IMR-90 (cell line): ENCODE data around the gene GIMAP1. TPM values are rescaled to one million over a fixed set of nuclear protein-coding genes. Genes with fewer than 3 reads are reported as not detected.

ENCODE experiments used
- ATAC-seq: fragments of 200-7000 bp; cut with Tn5 transposase; 2 replicates; pipeline ENCODE4 v1.9.1; 2020; ENCODE audit warnings: low read depth, mild to moderate bottlenecking, moderate library complexity
- BruUV-seq: library from RNA; stranded (reverse); fragments of 400-500 nt; replicated peaks from 2 replicates; lab custom pipeline; 2021; lab: Mats Ljungman, UMichigan
- CTCF ChIA-PET: fragments of 300-600 bp; formaldehyde crosslinking; extraction: SDS; loops from one replicate; lab custom pipeline; 2021; ENCODE audit warnings: antibody characterized with exemption; lab: Yijun Ruan, JAX
- POLR2A ChIA-PET: fragments of 300-600 bp; sonication (Branson Sonifier 250); formaldehyde crosslinking; loops from one replicate; lab custom pipeline; 2022; ENCODE audit warnings: antibody characterized with exemption; ENCODE audit not compliant: unreplicated experiment; lab: Charles Lee
- DNase-seq: peaks from one replicate; pipeline ENCODE4 v3.0.0; 2013
- H2AFZ ChIP-seq: replicated peaks from 2 replicates; pipeline ENCODE3; 2013; ENCODE audit warnings: low read length, mild to moderate bottlenecking; ENCODE audit not compliant: poor library complexity
- H2AK5ac ChIP-seq: 2 replicates; pipeline ENCODE4 v1.6.1; 2013; ENCODE audit warnings: low read depth, low read length, inconsistent platforms
- H2AK9ac ChIP-seq: replicated peaks from 2 replicates; pipeline ENCODE3; 2013; ENCODE audit warnings: mild to moderate bottlenecking, low read depth, low read length, moderate library complexity; ENCODE audit not compliant: poor library complexity
- H2BK120ac ChIP-seq: 2 replicates; pipeline ENCODE4 v1.6.1; 2013; ENCODE audit warnings: low read depth, low read length, inconsistent platforms
- H2BK15ac ChIP-seq: 3 replicates; pipeline ENCODE4 v1.6.1; 2013; ENCODE audit warnings: low read depth, low read length, inconsistent platforms
- H2BK20ac ChIP-seq: 2 replicates; pipeline ENCODE4 v1.6.1; 2013; ENCODE audit warnings: low read depth, mild to moderate bottlenecking, inconsistent platforms, low read length, moderate library complexity
- H2BK5ac ChIP-seq: 2 replicates; pipeline ENCODE4 v1.6.1; 2013; ENCODE audit warnings: mild to moderate bottlenecking, low read depth, low read length, inconsistent platforms; ENCODE audit not compliant: poor library complexity, severe bottlenecking
- H3K14ac ChIP-seq: replicated peaks from 2 replicates; pipeline ENCODE4 v1.6.1; 2013; ENCODE audit warnings: low read depth, low read length, inconsistent platforms
- H3K18ac ChIP-seq: 2 replicates; pipeline ENCODE4 v1.6.1; 2013; ENCODE audit warnings: low read depth, low read length, control low read depth
- H3K23ac ChIP-seq: 2 replicates; pipeline ENCODE4 v1.6.1; 2013; ENCODE audit warnings: low read depth, low read length, inconsistent platforms
- H3K27ac ChIP-seq: 2 replicates; pipeline ENCODE4 v1.5.1; 2013; ENCODE audit warnings: mild to moderate bottlenecking, control low read depth, low read length; ENCODE audit not compliant: insufficient read depth
- H3K27me3 ChIP-seq: 2 replicates; pipeline ENCODE4 v1.6.1; 2013; ENCODE audit warnings: low read length; ENCODE audit not compliant: control insufficient read depth, insufficient read depth
- H3K36me3 ChIP-seq: 2 replicates; pipeline ENCODE4 v1.6.1; 2013; ENCODE audit warnings: low read length, mixed read lengths; ENCODE audit not compliant: control insufficient read depth, insufficient read depth
- H3K4ac ChIP-seq: 2 replicates; pipeline ENCODE4 v1.6.1; 2013; ENCODE audit warnings: low read depth, low read length, inconsistent platforms
- H3K4me1 ChIP-seq: 2 replicates; pipeline ENCODE4 v1.6.1; 2013; ENCODE audit warnings: low read length, mixed read lengths; ENCODE audit not compliant: control insufficient read depth, insufficient read depth
- H3K4me2 ChIP-seq: 2 replicates; pipeline ENCODE4 v1.6.1; 2013; ENCODE audit warnings: low read depth, mild to moderate bottlenecking, control low read depth, low read length, moderate library complexity
- H3K4me3 ChIP-seq: 2 replicates; pipeline ENCODE4 v1.5.1; 2013; ENCODE audit warnings: low read depth, mild to moderate bottlenecking, control low read depth, low read length, moderate library complexity; ENCODE audit not compliant: insufficient read depth
- H3K56ac ChIP-seq: 2 replicates; pipeline ENCODE4 v1.6.1; 2013; ENCODE audit warnings: low read length, inconsistent platforms; ENCODE audit not compliant: insufficient read depth; ENCODE audit errors: extremely low read depth
- H3K79me1 ChIP-seq, 2 experiments: 2 replicates each; pipeline ENCODE4 v1.6.1; 2013; ENCODE audit warnings: low read length in 2 of 2, inconsistent platforms in 1 of 2, low read depth in 1 of 2
- H3K9ac ChIP-seq: 2 replicates; pipeline ENCODE4 v1.6.1; 2013; ENCODE audit warnings: low read depth, low read length, control low read depth
- H3K9me1 ChIP-seq: 2 replicates; pipeline ENCODE4 v1.6.1; 2013; ENCODE audit warnings: low read length, inconsistent platforms; ENCODE audit not compliant: insufficient read depth
- H3K9me3 ChIP-seq: 2 replicates; pipeline ENCODE4 v1.6.1; 2013; ENCODE audit warnings: low read length; ENCODE audit not compliant: control insufficient read depth, insufficient read depth
- H4K20me1 ChIP-seq: 2 replicates; pipeline ENCODE4 v1.6.1; 2013; ENCODE audit warnings: low read length, inconsistent platforms; ENCODE audit not compliant: insufficient read depth
- H4K5ac ChIP-seq: 2 replicates; pipeline ENCODE4 v1.6.1; 2013; ENCODE audit warnings: mild to moderate bottlenecking, low read depth, low read length, control low read depth
- H4K8ac ChIP-seq, 2 experiments: 2 replicates each; pipeline ENCODE4 v1.6.1; 2013; ENCODE audit warnings: low read depth in 2 of 2, low read length in 2 of 2, control low read depth in 1 of 2, inconsistent platforms in 1 of 2
- H4K91ac ChIP-seq: 2 replicates; pipeline ENCODE4 v1.6.1; 2013; ENCODE audit warnings: low read depth, low read length, inconsistent platforms; ENCODE audit not compliant: insufficient read depth
- CEBPB ChIP-seq: IDR thresholded peaks from 2 replicates; pipeline ENCODE4 v1.6.1; 2012; ENCODE audit warnings: low read depth, low read length, improper control_type of control experiment
- CHD1 ChIP-seq: IDR thresholded peaks from 2 replicates; pipeline ENCODE4 v1.6.1; 2012; ENCODE audit warnings: low read depth, low read length, improper control_type of control experiment
- FOS ChIP-seq: fragments of 150-350 bp; IDR thresholded peaks from 2 replicates; pipeline ENCODE4 v1.6.1; 2016; ENCODE audit warnings: low read depth, low read length
- MAFK ChIP-seq: IDR thresholded peaks from 2 replicates; pipeline ENCODE4 v1.6.1; 2012; ENCODE audit warnings: low read depth, low read length, improper control_type of control experiment
- MXI1 ChIP-seq: IDR thresholded peaks from 2 replicates; pipeline ENCODE4 v1.6.1; 2012; ENCODE audit warnings: low read depth, mild to moderate bottlenecking, low read length, moderate library complexity, borderline replicate concordance
- NFE2L2 ChIP-seq: fragments of 150-350 bp; IDR thresholded peaks from 2 replicates; pipeline ENCODE4 v1.6.1; 2016; ENCODE audit warnings: low read depth, mild to moderate bottlenecking, low read length
- RAD21 ChIP-seq: IDR thresholded peaks from 2 replicates; pipeline ENCODE4 v1.6.1; 2012; ENCODE audit warnings: low read length, improper control_type of control experiment
- RCOR1 ChIP-seq: IDR thresholded peaks from 2 replicates; pipeline ENCODE4 v1.6.1; 2012; ENCODE audit warnings: mild to moderate bottlenecking, low read length, improper control_type of control experiment; ENCODE audit not compliant: insufficient replicate concordance
- SMC3 ChIP-seq: fragments of 150-350 bp; IDR thresholded peaks from 2 replicates; pipeline ENCODE4 v1.6.1; 2016; ENCODE audit warnings: low read depth, mild to moderate bottlenecking, antibody characterized with exemption, low read length, moderate library complexity
- WGBS, 2 experiments: methylation state at CpG; one replicate each; pipeline versions ENCODE4 v1.1.5 to v1.1.7; 2013; ENCODE audit warnings: missing lambda C conversion rate in 2 of 2; ENCODE audit not compliant: insufficient read length in 1 of 2; ENCODE audit errors: extremely low coverage in 2 of 2; 5-methylcytosine and 5-hydroxymethylcytosine counted together
- dilution Hi-C: fragments of 300-500 bp; cut with HindIII; formaldehyde crosslinking; loops from one replicate; pipeline ENCODE4 v1.14.3; 2018; ENCODE audit warnings: low sequenced_read_pairs; ENCODE audit not compliant: unreplicated experiment
- in situ Hi-C: fragments of 300-500 bp; cut with MboI; formaldehyde crosslinking; loops from 3 replicates; pipeline ENCODE4 v1.14.3; 2019; ENCODE audit warnings: low sequenced_read_pairs, inconsistent platforms, mixed read lengths
- intact Hi-C: fragments of 100-400 bp; cut with micrococcal nuclease; formaldehyde crosslinking; loops from 2 replicates; pipeline ENCODE4 v1.10.0; 2022
- polyA plus RNA-seq, 3 experiments: library from polyadenylated mRNA; depleted of rRNA; stranded (reverse); fragments of >200 nt; gene quantifications; 2 replicates each; pipeline ENCODE4 v1.2.3, GENCODE V29; 2012; ENCODE audit warnings: low replicate concordance in 1 of 3
- total RNA-seq: library from RNA; depleted of rRNA; stranded (reverse); fragments of >200 nt; gene quantifications from 2 replicates; pipeline ENCODE4 v1.2.3, GENCODE V29; 2012
- TF ChIP-seq, protein P1 (sequence below): conservative IDR thresholded peaks from 2 replicates; pipeline ENCODE4 v1.5.1; 2012; ENCODE audit warnings: mild to moderate bottlenecking, low read depth, low read length, improper control_type of control experiment
- TF ChIP-seq, protein P2 (sequence below): fragments of 150-350 bp; IDR thresholded peaks from 2 replicates; pipeline ENCODE4 v1.6.1; 2016; ENCODE audit warnings: low read depth, mild to moderate bottlenecking, low read length, moderate library complexity, borderline replicate concordance
- TF ChIP-seq, protein P3 (sequence below): fragments of 150-350 bp; IDR thresholded peaks from 2 replicates; pipeline ENCODE4 v1.6.1; 2017; ENCODE audit warnings: mild to moderate bottlenecking, antibody characterized with exemption, low read length, low read depth

The GIMAP1 gene
- total and polyA plus RNA-seq, 2 of the 4 experiments (the other 2 are of a cell fraction) = not detected

DNA sequence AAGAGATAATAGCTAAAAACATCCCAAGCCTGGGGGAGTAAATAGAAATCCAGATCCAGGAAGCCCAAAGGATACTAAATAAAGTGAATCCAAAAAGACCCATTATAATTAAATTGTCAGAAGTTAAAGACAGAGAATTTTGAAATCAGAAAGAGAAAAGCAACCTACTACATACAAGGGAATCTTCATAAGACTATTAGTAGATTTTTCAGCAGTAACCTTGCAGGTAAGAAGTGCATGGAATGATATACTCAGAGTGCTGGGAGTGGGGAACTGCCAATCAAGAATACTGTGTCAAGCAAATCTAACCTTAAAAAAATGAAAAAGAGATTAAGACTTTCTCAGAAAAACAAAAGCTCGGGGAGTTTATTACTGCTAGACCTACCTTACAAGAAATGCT, 13.2 kb upstream of the GIMAP1 start:
- Histone ChIP-seq H2AK9ac (no peak overlapping the region), H4K20me1 (no peaks in the 10 kb centered on the region), H3K9ac (no peak overlapping the region), H3K4me1 (no peaks in the 10 kb centered on the region), H3K14ac (no peak overlapping the region), H3K18ac (no peak overlapping the region), H3K36me3 (no peaks in the 10 kb centered on the region), H2BK15ac (no peak overlapping the region), H2BK20ac (no peak overlapping the region), H3K4me3 (no peak overlapping the region), H2AK5ac (no peak overlapping the region), H2AFZ (no peak overlapping the region), H3K9me3 (peaks cover 4% of the 10 kb centered on the region; the same call in 1 of the 2 replicates), H3K23ac (no peak overlapping the region), H4K8ac (no peak overlapping the region), H3K4me2 (no peak overlapping the region), H3K56ac (no peak overlapping the region), H2BK5ac (no peak overlapping the region), H4K5ac (no peak overlapping the region), H3K79me1 (no peaks in the 10 kb centered on the region), H4K91ac (no peak overlapping the region), H3K27ac (no peak overlapping the region), H3K27me3 (no peaks in the 10 kb centered on the region), H2BK120ac (no peak overlapping the region), H3K4ac (no peak overlapping the region), H3K9me1 (no peaks in the 10 kb centered on the region)
- ChIA-PET POLR2A (no interaction called here), CTCF (interaction anchor here (0.9 kb wide), 1 partner anchor 17 kb away, joined by 3 read pairs; no protein-coding TSS in a partner anchor)
- no CpG with 5 or more reads among the region's 1 CpG for WGBS, 2 experiments
- dilution Hi-C loops (no loop called here), in situ Hi-C loops (no loop called here), intact Hi-C loops (no loop called here)
- TF ChIP-seq RCOR1 (no peak), RAD21 (no peak), NFE2L2 (no peak), CEBPB (no peak), MXI1 (no peak), CHD1 (no peak), MAFK (no peak), SMC3 (no peak), FOS (no peak)
- TF ChIP-seq, protein P1, sequence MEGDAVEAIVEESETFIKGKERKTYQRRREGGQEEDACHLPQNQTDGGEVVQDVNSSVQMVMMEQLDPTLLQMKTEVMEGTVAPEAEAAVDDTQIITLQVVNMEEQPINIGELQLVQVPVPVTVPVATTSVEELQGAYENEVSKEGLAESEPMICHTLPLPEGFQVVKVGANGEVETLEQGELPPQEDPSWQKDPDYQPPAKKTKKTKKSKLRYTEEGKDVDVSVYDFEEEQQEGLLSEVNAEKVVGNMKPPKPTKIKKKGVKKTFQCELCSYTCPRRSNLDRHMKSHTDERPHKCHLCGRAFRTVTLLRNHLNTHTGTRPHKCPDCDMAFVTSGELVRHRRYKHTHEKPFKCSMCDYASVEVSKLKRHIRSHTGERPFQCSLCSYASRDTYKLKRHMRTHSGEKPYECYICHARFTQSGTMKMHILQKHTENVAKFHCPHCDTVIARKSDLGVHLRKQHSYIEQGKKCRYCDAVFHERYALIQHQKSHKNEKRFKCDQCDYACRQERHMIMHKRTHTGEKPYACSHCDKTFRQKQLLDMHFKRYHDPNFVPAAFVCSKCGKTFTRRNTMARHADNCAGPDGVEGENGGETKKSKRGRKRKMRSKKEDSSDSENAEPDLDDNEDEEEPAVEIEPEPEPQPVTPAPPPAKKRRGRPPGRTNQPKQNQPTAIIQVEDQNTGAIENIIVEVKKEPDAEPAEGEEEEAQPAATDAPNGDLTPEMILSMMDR = no peak
- TF ChIP-seq, protein P2, sequence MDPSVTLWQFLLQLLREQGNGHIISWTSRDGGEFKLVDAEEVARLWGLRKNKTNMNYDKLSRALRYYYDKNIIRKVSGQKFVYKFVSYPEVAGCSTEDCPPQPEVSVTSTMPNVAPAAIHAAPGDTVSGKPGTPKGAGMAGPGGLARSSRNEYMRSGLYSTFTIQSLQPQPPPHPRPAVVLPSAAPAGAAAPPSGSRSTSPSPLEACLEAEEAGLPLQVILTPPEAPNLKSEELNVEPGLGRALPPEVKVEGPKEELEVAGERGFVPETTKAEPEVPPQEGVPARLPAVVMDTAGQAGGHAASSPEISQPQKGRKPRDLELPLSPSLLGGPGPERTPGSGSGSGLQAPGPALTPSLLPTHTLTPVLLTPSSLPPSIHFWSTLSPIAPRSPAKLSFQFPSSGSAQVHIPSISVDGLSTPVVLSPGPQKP = no peak
- TF ChIP-seq, protein P3, sequence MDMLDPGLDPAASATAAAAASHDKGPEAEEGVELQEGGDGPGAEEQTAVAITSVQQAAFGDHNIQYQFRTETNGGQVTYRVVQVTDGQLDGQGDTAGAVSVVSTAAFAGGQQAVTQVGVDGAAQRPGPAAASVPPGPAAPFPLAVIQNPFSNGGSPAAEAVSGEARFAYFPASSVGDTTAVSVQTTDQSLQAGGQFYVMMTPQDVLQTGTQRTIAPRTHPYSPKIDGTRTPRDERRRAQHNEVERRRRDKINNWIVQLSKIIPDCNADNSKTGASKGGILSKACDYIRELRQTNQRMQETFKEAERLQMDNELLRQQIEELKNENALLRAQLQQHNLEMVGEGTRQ = no peak
- no peak for DNase-seq
- no TSS peak for BruUV-seq
- no peak for ATAC-seq
